ENCODE results near the gene LCE7A. TPM values are rescaled to one million over a fixed set of nuclear protein-coding genes. Genes with fewer than 3 reads are reported as not detected.
A peak's percentile ranks its signal among the peaks of the same experiment; 100 is the strongest.

Gene LCE7A, protein sequence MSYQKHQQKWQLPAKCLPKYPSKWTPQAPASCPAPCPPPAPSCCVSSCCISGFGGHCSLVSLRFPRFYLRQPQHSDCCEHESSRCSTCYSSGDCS
- total RNA-seq (ENCODE audit: insufficient read depth, low replicate concordance): not detected

DNA sequence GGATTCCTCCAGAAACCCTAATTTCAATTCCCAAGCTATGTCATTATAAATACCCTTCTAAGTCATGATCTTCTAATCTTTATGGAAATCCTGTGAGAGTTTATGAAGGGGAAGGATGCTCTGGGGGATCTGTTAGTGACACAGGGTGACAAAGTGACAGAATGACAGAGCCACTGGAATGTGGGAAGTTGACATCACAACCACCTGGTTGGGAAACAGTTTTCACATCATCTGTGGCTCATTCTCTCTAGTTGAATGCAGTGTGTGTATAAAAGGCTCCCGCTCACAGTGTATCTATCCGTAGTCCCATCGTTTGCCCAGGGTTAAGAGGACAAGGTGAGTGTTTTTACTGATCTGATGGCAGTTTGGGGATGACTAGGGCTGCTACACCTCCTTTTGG is at the start of gene LCE7A:
TSS of gene LCE7A (plus strand) at position 301 of the 400 bp plus-strand sequence. CDS start 702 bp downstream, outside the sequence.
- no peak for DNase-seq (ENCODE audit: low spot score)

DNA sequence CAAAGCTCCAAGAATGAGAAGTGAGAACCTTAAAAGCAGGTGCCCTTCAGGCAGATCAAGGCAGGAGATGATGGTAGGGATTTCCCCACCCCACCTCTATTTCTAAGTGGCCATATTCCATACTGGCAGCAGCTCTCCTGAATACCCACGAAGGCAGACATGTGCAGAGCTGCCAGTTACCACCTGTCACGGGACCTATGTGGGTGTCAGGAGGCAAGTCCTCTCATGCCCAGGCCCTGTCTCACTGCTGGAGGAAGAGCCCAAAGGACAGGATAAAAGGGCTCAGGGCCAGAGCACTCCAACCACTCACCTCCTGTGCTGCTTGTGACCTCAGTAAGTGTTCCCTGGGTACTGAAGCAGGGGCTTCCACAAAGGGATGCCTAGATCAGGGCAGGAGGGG is 48.7 kb upstream of the LCE7A start:
- no peak for DNase-seq (ENCODE audit: low spot score)

DNA sequence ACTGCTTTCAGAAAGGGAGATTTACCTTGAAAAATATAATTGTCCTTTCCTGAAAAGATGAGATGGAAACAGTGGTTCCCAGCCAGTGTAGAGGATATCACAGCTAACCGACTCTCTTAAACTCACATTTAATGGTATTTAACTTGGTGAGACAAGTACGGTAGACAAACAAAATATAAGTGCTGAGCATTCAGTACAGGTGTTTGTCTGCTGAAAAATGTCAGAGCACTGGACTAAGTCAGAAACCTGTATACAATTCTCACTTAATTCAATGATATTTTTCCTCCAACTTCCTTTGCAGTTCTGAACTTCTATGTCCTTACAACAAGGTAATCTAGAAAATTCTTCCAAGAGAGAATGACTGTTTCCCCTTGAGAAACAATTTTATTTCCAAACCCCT is 48.1 kb upstream of the LCE7A start, which contains the start of gene LCE1B:
TSS of gene LCE1B (plus strand) at position 301 of the 400 bp plus-strand sequence. CDS start 476 bp downstream, outside the sequence.
- DNase-seq (ENCODE audit: low spot score): no peak

DNA sequence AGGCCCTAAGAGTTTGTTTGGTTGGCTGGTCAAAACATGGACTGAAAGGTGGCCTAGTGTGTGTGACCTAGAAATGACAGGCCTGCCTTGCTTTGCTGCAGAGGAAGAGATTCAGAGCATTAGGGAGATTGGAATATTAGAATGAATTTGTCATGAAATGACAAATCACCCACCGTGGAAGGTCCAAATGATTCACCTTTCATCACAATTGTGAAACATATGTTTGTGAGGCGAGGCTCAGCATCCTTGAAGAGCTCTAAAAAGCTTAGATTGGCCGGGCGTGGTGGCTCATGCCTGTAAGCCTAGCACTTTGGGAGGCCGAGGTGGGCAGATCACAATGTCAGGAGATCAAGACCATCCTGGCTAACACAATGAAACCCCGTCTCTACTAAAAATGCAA is 42.5 kb upstream of the LCE7A start:
- no peak for DNase-seq (ENCODE audit: low spot score)

DNA sequence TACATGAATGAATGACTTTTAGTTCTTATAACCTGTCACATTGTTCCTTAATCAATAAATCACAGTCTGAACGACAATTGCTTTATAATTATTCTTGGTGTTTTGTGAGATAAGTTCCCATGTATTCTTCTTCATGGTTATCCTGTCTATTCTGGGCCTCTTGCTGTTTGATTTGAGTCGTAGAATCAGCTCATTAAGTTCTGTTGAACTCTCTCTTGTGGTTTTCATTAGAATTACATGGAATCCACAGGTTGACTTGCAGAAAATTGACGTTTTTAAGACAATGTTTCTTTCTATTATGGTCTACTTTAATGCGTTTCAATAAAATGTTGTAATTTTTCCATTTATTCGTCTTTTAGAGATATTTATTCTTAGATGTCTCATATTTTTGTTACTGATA is 36.5 kb upstream of the LCE7A start:
- DNase-seq (ENCODE audit: low spot score): no peak

DNA sequence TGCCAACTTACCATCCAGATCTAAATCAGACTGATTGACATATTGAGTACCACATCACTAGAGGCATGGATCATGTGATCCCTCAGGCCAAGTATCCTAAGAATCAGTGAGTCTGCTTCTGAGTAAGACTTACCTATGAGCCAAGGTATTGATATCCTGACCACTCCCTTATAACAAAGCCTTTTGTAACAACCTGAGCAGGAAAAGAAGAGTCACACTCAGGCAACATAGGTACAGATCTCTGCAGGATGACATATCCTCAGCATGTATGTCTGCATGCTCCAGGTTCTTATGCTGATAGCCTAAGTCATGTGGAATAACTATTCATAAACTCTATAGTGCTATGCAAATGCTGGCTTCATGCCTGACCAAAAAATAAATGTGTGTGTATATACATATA is 34.8 kb upstream of the LCE7A start:
- DNase-seq (ENCODE audit: low spot score): no peak

DNA sequence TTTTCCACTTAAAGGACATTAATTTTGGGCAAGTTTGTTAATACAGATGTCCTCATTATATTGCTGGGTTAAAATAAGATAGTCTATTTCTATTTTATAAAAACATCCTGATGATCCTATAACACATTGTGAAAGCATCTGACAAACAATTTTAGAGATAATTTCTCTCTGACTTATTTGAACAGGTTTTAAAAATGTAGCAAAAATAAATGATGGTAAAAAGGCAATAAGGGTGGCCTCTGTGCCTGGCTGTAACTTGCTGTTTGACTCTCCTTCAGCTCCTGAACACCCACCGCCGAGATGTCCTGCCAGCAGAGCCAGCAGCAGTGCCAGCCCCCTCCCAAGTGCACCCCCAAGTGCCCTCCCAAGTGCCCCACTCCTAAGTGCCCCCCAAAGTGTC is 32.6 kb upstream of the LCE7A start, which contains the start of gene LCE1A:
TSS of gene LCE1A (plus strand) at position 301 of the 400 bp plus-strand sequence. CDS start at position 301, 0 bp downstream.
- DNase-seq (ENCODE audit: low spot score): no peak

DNA sequence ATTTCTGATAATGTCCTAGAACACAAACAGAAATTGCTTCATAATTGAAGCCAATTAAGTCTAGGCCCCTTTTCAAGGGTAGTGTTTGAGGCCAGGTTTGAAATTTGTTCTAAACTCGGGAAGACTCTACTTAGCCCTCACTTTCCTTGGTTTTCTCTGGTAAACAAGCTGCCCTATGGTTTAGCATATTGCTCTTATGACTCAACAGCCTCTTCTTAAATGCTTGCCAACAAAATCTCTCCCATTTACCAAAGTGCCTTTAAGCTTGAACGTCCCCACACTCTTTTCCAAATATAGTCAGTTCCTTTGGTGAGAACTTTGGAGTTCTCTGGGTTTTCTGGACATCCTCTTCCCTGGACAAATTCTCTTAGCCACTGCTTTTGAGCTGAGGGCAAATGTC is 22.9 kb upstream of the LCE7A start:
- DNase-seq (ENCODE audit: low spot score): no peak

DNA sequence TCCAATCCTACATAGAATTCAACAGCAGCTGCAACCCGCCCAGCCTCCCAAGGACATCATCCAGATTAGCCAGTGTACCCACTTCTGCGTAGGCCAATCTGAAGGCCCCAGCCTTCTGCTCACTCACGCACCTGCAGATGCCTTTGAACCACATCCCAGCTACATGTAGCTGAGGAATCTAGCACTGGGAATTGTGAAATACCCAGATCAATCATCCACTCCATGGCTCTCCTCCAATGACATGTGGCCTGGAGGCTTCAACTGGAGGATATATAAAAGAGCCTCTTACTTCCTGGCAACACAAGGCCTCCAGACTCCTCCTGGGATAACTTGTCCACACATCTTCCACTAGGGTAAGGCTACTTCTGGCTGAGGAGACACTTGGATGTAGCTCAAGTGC is 17.2 kb upstream of the LCE7A start, which contains the start of gene LCE6A:
TSS of gene LCE6A (plus strand) at position 301 of the 400 bp plus-strand sequence. CDS start 665 bp downstream, outside the sequence.
- DNase-seq (ENCODE audit: low spot score): no peak

DNA sequence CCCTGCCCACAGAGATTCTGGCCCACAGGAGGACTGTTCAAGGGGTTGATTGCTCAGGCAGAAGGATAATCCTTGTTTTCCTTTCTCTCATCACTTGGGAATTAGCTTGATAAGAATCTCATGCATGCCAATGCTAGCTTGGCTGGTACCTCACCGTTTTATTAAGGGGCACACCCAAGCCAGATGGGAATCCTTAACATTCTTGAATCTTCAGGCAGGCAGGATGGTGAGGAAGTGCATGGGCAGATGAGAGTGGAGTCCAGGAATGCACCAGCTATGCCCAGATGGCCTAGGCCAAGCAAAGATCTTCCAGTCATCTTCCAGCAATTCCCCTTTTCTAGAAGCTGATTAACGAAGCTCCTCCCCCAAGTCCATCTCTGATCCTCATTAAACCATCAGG is 4.1 kb upstream of the LCE7A start:
- DNase-seq (ENCODE audit: low spot score): no peak

DNA sequence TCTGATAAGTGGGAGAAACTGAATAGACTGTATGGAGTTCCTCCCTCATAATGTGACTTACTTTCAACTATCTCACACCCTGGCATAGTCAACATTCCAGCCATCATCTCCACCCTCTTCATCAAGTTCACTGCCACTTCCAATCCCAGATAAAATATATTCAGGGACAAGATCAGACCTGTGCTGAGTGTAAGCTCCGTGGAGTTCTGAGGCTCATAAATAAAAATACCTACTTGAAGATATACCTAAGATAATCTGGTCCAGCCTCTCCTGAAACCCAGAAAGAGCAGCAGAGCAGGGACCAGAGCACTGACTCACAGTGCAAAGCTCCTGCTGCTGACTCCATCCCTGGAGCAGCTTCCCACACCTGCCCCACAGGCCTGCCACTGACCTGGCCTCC is 1.7 kb upstream of the LCE7A start:
- DNase-seq (ENCODE audit: low spot score): peak; percentile 3

DNA sequence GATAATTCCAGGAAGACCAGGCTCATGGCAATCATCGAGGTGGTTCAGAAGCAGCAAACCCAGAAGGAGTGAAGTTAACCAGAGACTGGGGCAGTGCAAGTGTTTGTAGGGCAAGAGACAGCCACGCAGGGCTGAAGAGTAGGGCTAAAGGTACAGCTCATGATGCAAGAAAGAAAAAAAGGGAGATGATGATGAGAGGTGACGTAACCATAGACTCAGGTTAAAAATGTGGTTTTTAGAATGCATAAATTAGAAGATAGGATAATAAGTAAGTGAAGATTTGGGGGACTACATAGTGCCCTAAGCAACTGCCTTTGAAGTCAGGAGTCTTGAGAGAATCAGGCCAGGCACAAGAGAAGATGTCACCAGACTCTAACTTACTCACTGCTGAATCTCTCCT is 333 bp downstream of the LCE7A start:
- DNase-seq (ENCODE audit: low spot score): no peak

DNA sequence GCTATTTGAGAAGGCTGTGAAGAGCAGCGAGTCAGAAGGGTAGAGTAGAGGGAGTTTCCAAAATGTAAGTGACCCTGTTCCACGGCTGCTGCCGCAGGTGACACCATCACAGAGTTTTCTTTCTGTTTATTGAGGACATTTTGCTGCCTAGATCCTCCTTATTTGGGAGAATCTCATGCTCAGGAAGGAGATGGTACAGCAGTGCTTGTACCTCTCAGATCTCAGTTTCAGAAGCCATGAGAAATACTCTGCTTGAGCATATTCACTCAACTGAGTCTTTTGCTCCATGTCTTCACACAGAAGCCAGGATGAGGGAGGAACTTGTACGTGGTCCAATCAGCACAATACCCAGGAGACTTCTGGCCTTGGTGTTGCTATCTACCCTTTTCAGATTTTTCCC is 1.6 kb downstream of the LCE7A start:
- no peak for DNase-seq (ENCODE audit: low spot score)

DNA sequence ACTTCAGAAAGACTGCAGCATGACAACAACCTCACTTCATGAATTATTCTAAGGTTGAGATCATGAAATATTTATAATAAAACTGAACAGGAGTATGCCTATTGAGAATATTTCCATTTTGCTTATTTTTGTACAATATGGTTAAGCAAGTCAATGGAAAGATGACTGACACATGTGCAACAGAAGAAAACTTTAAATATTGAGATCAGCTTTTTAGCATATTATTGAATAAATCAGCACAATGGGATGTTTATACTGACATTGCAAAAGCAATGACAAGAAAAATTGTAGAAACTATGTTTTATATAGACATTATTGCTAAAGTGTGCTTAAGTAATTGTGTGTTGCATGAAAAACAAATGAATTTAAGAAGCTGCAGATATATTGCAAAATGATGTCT is 4.6 kb downstream of the LCE7A start:
- DNase-seq (ENCODE audit: low spot score): no peak

DNA sequence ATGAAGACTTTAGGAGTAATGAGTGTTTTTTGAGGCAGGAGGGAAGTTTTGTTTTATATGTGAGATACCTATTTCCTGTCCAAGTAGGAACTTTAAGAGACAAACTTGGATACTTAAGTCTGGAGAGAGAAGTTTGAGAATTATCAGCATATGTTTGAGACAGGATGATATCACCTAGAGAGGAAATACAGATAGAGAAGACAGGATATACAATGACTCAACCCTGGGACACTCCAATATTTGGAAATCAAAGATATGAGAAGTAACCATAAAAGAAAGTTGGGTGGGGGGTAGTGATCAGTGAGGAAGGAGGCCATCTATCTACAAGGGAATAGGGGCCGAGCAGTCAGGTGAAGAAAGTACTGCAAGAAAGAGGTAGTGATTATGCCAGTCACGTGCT is 6.5 kb downstream of the LCE7A start:
- DNase-seq (ENCODE audit: low spot score): no peak

DNA sequence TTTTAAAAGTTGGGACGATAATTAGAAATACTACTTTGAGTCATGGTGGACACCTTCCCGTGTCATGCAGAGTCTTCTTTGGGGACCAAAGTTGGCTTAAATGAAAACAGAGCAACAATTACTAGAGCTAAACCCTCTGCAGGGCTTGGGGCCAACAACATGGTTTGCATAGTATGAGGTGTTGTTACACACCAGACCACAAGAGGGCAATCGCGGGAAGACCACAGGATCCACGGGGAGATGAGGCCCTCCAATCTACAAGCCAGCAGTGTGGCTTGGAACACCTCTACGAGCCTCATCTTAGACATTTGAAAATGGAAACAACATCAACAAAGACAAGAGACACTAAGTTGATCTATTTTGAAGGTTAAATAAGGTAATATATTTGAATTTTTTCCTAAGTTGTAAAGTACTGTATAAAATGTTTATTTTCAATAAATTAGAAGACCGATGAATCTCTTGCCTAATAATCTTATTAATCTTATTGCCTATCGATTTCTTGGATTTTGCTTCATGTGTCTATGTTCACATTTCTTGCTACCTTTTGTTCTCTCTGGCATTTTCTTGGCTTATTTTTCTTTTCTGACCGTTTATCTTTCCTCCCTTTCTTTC is 10.1 kb downstream of the LCE7A start:
- peak; percentile 66 for DNase-seq (ENCODE audit: low spot score)

DNA sequence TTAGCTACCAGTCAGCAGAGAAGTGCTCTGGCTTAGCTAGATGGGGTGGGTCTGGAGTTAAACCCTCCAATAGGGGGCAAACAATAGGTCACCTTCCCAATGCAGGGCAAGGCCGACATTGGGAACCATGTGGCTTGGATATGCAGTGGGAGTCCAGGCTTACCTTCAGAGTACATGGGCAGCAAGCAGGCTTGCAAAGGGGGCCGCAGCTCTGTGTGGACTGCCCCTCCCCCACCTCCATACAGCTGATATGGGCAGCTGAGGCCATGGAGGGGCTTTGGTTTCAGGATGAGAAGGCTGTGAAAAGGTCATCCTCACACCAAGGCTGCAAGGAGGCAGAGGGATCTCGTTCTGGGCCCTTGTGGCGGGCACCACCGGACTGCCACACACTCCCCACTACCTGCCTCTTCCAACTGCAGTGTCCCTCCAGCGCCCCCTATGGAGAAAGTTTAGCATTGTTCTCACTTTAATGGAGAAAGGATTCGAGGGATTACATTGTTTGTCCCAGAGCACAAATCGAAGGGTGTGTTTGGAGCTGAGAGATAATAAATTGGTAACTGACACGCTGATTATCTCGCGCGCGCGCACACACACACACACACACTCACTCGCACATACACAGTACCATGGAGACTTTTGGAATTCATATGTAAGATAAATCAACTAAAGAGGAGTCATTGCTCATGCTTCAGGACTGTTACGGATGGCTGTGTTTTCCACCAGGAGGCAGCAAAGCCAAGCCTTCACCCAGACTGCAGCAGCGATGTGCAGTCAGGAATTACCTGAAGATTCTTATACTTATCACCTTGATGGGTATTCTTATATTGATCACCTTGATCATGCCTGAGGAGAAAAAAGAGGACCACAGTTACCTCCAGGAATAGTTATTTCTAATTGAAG is 11.3 kb downstream of the LCE7A start:
- DNase-seq (ENCODE audit: low spot score): peak; percentile 15

DNA sequence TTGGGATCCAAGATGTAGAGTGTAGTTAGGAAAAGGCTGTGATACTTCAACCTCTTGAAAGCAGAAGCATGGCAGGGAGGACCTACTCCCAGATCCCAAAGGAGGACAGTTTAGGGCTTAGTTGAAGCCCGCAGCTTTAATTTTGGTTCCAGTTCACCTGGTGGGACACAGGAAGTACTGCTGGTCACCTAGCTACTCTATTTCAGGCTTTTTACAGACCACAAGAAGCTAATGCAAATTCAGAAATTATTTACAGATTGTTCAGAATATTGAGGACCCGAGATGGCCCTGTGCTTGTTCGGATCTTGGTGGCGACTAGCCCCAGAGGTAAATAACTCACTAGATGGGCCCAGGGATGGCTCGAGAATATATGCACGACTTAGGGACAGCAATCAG is 11.9 kb downstream of the LCE7A start:
- no peak for DNase-seq (ENCODE audit: low spot score)

DNA sequence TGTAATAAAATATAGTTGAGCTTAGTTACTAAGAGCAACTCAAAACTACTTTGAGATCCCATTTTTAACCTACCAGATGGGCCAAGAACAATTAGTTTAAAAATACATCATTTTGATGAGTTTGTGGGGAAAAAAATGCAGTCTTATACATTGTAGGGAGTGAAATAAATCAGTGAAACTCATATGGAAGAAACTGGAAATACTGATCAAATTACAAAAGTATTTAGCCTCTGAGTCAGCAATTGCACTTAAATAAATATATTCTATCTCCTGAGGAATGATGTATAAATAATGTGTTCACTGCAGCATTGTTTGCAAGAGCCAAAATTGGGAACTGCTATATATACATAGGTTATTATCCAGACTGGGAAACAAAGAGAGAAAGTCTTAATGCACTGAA is 13.7 kb downstream of the LCE7A start:
- DNase-seq (ENCODE audit: low spot score): no peak

DNA sequence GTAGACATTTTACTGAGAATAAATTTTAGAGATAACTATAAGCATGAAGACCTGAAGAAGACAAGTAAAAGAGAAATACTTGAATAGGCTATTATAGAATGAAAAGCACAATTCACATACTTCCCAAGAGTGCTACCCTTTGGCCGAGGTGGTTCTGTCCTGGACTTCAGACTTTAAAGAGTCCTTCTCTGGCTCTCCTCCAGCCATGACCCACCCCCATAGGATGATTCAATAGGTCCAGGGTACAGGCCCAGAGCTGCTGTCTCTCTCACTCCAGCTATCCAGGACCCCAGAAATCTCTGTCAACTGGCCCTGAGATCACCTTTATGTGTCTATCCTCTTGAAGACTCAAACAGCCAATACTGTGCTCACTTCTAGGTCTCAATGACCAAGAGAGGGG is 17.0 kb downstream of the LCE7A start:
- no peak for DNase-seq (ENCODE audit: low spot score)

DNA sequence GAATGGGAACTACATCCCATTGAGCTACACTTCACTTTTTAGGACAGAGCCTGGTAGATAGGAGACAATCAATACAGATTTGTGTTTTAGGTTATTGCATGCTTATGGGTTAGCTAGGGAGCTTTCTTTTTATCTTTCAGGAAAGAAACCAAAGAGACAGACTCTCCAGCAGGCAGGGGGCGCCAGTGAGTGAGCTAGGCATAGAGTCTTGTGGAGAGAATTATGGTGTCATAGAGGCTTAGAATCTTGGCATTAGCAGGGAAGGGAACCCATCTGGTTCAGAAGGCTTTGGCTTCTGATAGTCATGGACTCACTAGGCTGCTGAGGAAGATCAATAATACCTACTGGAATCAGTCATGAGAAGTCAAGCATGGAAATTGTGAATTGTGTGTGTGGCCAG is 18.2 kb downstream of the LCE7A start, which contains the start of gene SMCP:
TSS of gene SMCP (plus strand) at position 281 of the 400 bp plus-strand sequence. CDS start 6,101 bp downstream, outside the sequence.
- no peak for DNase-seq (ENCODE audit: low spot score)

DNA sequence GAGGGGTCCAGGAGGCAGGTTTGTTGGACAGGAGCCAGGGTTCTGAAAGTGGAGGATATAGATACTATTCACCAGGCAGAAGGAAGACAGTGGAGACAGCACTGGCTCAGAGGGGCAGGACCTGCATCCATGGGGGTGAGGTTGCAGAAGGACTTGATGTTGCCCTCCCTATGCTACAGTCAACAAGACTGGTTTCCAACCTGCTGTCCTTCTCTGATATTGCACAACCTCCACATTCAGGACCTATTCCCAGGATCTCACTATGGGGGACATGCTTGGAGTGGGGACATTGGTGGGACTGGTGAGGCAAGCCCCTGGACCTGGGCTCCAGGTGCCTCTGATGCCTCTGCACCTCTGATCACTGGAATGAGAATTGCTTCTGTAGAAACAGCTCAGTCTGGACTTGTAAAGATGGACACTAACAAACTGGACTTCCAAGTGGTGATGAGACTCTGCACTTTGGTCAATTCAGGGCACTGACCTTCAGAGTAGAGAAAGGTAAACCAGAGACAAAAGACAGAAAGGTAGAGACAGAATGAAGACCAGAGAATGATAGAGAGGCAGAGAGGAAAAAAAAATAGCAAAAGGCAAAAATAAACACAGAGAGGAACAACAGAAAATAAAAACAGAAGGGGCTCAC is 19.9 kb downstream of the LCE7A start:
- no peak for DNase-seq (ENCODE audit: low spot score)

All from umbilical cord (tissue), 2 donors.